Measurements from ENCODE around the gene AFF3.

AFF3 gene

GRCh38 chr2:99959261-99960014 is 183.0 kb downstream of the AFF3 start:
- no peak for DNase-seq (ENCODE audit: low read depth, low spot score)
- H3K4me3 ChIP-seq (ENCODE audit: low read depth, low read length) = no peak overlapping the region
- in situ Hi-C loops (cut with HindIII; ENCODE audit: low sequenced_read_pairs) = no loop called here
- no peak for TF ChIP-seq CTCF (IDR thresholded peaks at IDR 0.05; ENCODE audit: low read depth, low read length)

GRCh38 chr2:99957332-99958133 is 184.9 kb downstream of the AFF3 start:
- TF ChIP-seq CTCF (IDR thresholded peaks at IDR 0.05; ENCODE audit: low read depth, low read length) = no peak
- H3K4me3 ChIP-seq (ENCODE audit: low read depth, low read length) = no peak overlapping the region
- DNase-seq (ENCODE audit: low read depth, low spot score) = peak; percentile 43
- in situ Hi-C loops (cut with HindIII; ENCODE audit: low sequenced_read_pairs) = no loop called here

- in situ Hi-C loops (cut with HindIII; ENCODE audit: low sequenced_read_pairs) = no loop called here
- no peak for TF ChIP-seq CTCF (IDR thresholded peaks at IDR 0.05; ENCODE audit: low read depth, low read length)
- H3K4me3 ChIP-seq (ENCODE audit: low read depth, low read length) = no peak overlapping the region
- no peak for DNase-seq (ENCODE audit: low read depth, low spot score)
Measured at GRCh38 chr2:99956232-99957030, 186.0 kb downstream of the AFF3 start.

GRCh38 chr2:99953750-99954149 is 188.6 kb downstream of the AFF3 start:
- TF ChIP-seq CTCF (IDR thresholded peaks at IDR 0.05; ENCODE audit: low read depth, low read length) = no peak
- H3K4me3 ChIP-seq (ENCODE audit: low read depth, low read length) = no peak overlapping the region
- no peak for DNase-seq (ENCODE audit: low read depth, low spot score)
- in situ Hi-C loops (cut with HindIII; ENCODE audit: low sequenced_read_pairs) = no loop called here

GRCh38 chr2:99949963-99950362 is 192.4 kb downstream of the AFF3 start:
- no peak overlapping the region for H3K4me3 ChIP-seq (ENCODE audit: low read depth, low read length)
- TF ChIP-seq CTCF (IDR thresholded peaks at IDR 0.05; ENCODE audit: low read depth, low read length) = no peak
- DNase-seq (ENCODE audit: low read depth, low spot score) = no peak
- in situ Hi-C loops (cut with HindIII; ENCODE audit: low sequenced_read_pairs) = no loop called here

- no peak for DNase-seq (ENCODE audit: low read depth, low spot score)
- no peak for TF ChIP-seq CTCF (IDR thresholded peaks at IDR 0.05; ENCODE audit: low read depth, low read length)
- in situ Hi-C loops (cut with HindIII; ENCODE audit: low sequenced_read_pairs) = no loop called here
- no peak overlapping the region for H3K4me3 ChIP-seq (ENCODE audit: low read depth, low read length)
Measured at GRCh38 chr2:99949530-99949929, 192.9 kb downstream of the AFF3 start.
